Liver (tissue), 3 donors: Measurements from ENCODE around the gene LRRN2.

Experiments used
- ATF3 ChIP-seq: IDR thresholded peaks from 2 replicates; pipeline ENCODE4 v1.6.1; 2016; ENCODE audit warnings: antibody characterized with exemption
- EGR1 ChIP-seq, 2 donors: IDR thresholded peaks; 2 replicates each; pipeline ENCODE4 v1.6.1; 2016 to 2018; ENCODE audit warnings: antibody characterized with exemption in 2 of 2, low read depth in 2 of 2
- FOXA1 ChIP-seq: IDR thresholded peaks from 2 replicates; pipeline ENCODE4 v1.6.1; 2016; ENCODE audit warnings: antibody characterized with exemption
- GABPA ChIP-seq, 2 donors: IDR thresholded peaks in 1 of 2; conservative IDR thresholded peaks in 1 of 2; 2 replicates each; pipeline ENCODE4 v1.6.1; 2016; ENCODE audit warnings: antibody characterized with exemption in 2 of 2, mild to moderate bottlenecking in 1 of 2, moderate library complexity in 1 of 2
- JUND ChIP-seq, 2 donors: IDR thresholded peaks; 2 replicates each; pipeline ENCODE4 v1.6.1; 2016; ENCODE audit warnings: antibody characterized with exemption in 2 of 2
- MAX ChIP-seq: IDR thresholded peaks from 2 replicates; pipeline ENCODE4 v1.6.1; 2016; ENCODE audit warnings: antibody characterized with exemption
- RAD21 ChIP-seq, 2 donors: IDR thresholded peaks; 2 replicates each; pipeline ENCODE4 v1.6.1; 2016; ENCODE audit warnings: antibody characterized with exemption in 2 of 2, mild to moderate bottlenecking in 2 of 2
- REST ChIP-seq: IDR thresholded peaks from 2 replicates; pipeline ENCODE4 v1.6.1; 2016; ENCODE audit warnings: antibody characterized with exemption, mild to moderate bottlenecking
- RXRA ChIP-seq, 2 donors: IDR thresholded peaks; 2 replicates each; pipeline ENCODE4 v1.6.1; 2017 to 2018; ENCODE audit warnings: antibody characterized with exemption in 2 of 2, mild to moderate bottlenecking in 1 of 2
- SP1 ChIP-seq: IDR thresholded peaks from 2 replicates; pipeline ENCODE4 v1.6.1; 2018; ENCODE audit warnings: antibody characterized with exemption, mild to moderate bottlenecking
- TAF1 ChIP-seq: conservative IDR thresholded peaks from 2 replicates; pipeline ENCODE4 v1.6.1; 2016; ENCODE audit warnings: antibody characterized with exemption, mild to moderate bottlenecking
- YY1 ChIP-seq: IDR thresholded peaks from 2 replicates; pipeline ENCODE4 v1.6.1; 2016; ENCODE audit warnings: antibody characterized with exemption, mild to moderate bottlenecking
- TF ChIP-seq, protein P1 (sequence below): fragments of 150-350 bp; IDR thresholded peaks from 2 replicates; pipeline ENCODE4 v1.5.1; 2017; ENCODE audit warnings: improper control_type of control experiment, low read depth, low read length; ENCODE audit not compliant: missing input control
- TF ChIP-seq, protein P2 (sequence below): IDR thresholded peaks from 2 replicates; pipeline ENCODE4 v1.6.1; 2016; ENCODE audit warnings: antibody characterized with exemption
- donor health status: healthy.
- donor health status: healthy.

GRCh38 chr1:204721373-204722055, 36.0 kb upstream of the LRRN2 start:
- no peak for TF ChIP-seq MAX
- no peak for TF ChIP-seq REST
- TF ChIP-seq EGR1 (IDR thresholded peaks at IDR 0.05; ENCODE audit: low read depth in 2 of 2) = no peak
- TF ChIP-seq, protein P1, sequence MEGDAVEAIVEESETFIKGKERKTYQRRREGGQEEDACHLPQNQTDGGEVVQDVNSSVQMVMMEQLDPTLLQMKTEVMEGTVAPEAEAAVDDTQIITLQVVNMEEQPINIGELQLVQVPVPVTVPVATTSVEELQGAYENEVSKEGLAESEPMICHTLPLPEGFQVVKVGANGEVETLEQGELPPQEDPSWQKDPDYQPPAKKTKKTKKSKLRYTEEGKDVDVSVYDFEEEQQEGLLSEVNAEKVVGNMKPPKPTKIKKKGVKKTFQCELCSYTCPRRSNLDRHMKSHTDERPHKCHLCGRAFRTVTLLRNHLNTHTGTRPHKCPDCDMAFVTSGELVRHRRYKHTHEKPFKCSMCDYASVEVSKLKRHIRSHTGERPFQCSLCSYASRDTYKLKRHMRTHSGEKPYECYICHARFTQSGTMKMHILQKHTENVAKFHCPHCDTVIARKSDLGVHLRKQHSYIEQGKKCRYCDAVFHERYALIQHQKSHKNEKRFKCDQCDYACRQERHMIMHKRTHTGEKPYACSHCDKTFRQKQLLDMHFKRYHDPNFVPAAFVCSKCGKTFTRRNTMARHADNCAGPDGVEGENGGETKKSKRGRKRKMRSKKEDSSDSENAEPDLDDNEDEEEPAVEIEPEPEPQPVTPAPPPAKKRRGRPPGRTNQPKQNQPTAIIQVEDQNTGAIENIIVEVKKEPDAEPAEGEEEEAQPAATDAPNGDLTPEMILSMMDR = no peak
- no peak for TF ChIP-seq SP1
- TF ChIP-seq, protein P2, sequence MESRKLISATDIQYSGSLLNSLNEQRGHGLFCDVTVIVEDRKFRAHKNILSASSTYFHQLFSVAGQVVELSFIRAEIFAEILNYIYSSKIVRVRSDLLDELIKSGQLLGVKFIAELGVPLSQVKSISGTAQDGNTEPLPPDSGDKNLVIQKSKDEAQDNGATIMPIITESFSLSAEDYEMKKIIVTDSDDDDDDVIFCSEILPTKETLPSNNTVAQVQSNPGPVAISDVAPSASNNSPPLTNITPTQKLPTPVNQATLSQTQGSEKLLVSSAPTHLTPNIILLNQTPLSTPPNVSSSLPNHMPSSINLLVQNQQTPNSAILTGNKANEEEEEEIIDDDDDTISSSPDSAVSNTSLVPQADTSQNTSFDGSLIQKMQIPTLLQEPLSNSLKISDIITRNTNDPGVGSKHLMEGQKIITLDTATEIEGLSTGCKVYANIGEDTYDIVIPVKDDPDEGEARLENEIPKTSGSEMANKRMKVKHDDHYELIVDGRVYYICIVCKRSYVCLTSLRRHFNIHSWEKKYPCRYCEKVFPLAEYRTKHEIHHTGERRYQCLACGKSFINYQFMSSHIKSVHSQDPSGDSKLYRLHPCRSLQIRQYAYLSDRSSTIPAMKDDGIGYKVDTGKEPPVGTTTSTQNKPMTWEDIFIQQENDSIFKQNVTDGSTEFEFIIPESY = no peak
- TF ChIP-seq YY1 = no peak
- no peak for TF ChIP-seq FOXA1
- TF ChIP-seq ATF3 = no peak
- TF ChIP-seq GABPA (IDR thresholded peaks at IDR 0.05 in 1 of 2, conservative IDR thresholded peaks at IDR 0.05 in 1 of 2) = no peak
- TF ChIP-seq RAD21 (IDR thresholded peaks at IDR 0.05) = no peak
- no peak for TF ChIP-seq RXRA (IDR thresholded peaks at IDR 0.05)
- no peak for TF ChIP-seq TAF1
- no peak for TF ChIP-seq JUND (IDR thresholded peaks at IDR 0.05)
